ENCODE data around the gene RGS16. TPM values are rescaled to one million over a fixed set of nuclear protein-coding genes. Genes with fewer than 3 reads are reported as not detected.

RGS16 gene
- total RNA-seq, 3 donors from 2014 or later = 38.8 to 62.8 (median 53.6) TPM

DNA sequence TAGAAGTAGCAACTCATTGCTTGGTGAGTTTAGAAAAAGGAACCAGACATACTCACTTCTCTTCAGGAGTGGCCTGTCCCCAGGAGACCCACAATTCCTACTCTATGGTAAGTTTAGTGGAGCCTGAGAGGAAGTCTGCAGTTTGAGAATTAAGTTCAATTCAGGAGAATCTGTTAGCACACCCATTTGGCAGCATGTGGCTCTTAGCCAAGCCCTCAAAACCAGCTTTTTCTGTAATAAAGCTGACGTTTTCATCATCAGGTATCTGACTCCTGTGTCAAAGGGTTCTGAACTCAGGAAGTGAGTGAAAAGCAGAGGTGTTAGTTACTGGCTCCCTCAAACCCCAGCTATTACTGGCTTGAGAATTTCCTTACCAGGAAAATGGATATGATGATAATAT is 20.4 kb upstream of the RGS16 start:
- no peak overlapping the region for H3K4me3 Mint-ChIP-seq
- no peak for DNase-seq

GRCh38 chr1:182622901-182623528 is 18.8 kb upstream of the RGS16 start:
- H3K36me3 Mint-ChIP-seq (ENCODE audit: insufficient read depth) = no peaks in the 10 kb centered on the region
- peaks cover 65% of the 10 kb centered on the region for H3K4me1 Mint-ChIP-seq (ENCODE audit: low read depth)
- H3K9me3 Mint-ChIP-seq = peaks cover 9% of the 10 kb centered on the region
- peaks cover 7% of the 10 kb centered on the region for H3K27me3 Mint-ChIP-seq (ENCODE audit: low read depth)
- ATAC-seq = no peak
- no peak for DNase-seq
- no peak overlapping the region for H3K4me3 Mint-ChIP-seq

More for the DNA sequence above, 20.4 kb upstream of the RGS16 start:
- H3K36me3 Mint-ChIP-seq (ENCODE audit: insufficient read depth) = no peaks in the 10 kb centered on the region
- peaks cover 9% of the 10 kb centered on the region for H3K9me3 Mint-ChIP-seq
- H3K27me3 Mint-ChIP-seq (ENCODE audit: low read depth) = peaks cover 4% of the 10 kb centered on the region
- ATAC-seq = peak in 1 of 2 donors; percentile 27
- peaks cover 65% of the 10 kb centered on the region for H3K4me1 Mint-ChIP-seq (ENCODE audit: low read depth)

DNA sequence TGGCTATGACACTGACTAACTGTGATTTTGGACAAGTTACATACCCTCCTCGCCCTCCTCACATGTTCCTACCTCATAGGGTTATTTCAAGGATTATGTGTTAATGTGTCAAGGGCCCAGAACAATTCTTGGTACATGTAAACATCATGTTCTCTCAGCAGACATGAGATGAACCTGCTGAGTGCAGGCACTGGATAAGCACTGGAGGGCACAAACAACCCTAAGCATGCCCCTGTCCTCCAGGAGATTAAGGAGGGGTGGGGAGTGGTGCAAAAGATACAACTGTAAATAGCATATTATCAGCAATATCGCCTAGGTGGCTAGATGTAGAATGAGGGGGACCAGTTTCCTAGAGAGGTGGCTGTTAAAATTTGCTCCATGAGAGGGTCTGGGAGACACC is 17.7 kb upstream of the RGS16 start:
- Mint-ChIP-seq H3K4me1 (ENCODE audit: low read depth) (peaks cover 74% of the 10 kb centered on the region), H3K9me3 (peaks cover 9% of the 10 kb centered on the region)
- no peak for ATAC-seq

GRCh38 chr1:182620924-182621585 is 16.9 kb upstream of the RGS16 start:
- ATAC-seq = peak; percentile 25 to 70
- Mint-ChIP-seq H3K27me3 (ENCODE audit: low read depth) (peaks cover 12% of the 10 kb centered on the region), H3K36me3 (ENCODE audit: insufficient read depth) (no peaks in the 10 kb centered on the region), H3K4me1 (ENCODE audit: low read depth) (peaks cover 74% of the 10 kb centered on the region), H3K4me3 (no peak overlapping the region), H3K9me3 (peaks cover 9% of the 10 kb centered on the region)
- no peak for DNase-seq

More for the DNA sequence above, 17.7 kb upstream of the RGS16 start:
- Mint-ChIP-seq H3K36me3 (ENCODE audit: insufficient read depth) (no peaks in the 10 kb centered on the region), H3K27me3 (ENCODE audit: low read depth) (peaks cover 10% of the 10 kb centered on the region), H3K4me3 (no peak overlapping the region)
- DNase-seq = no peak

GRCh38 chr1:182617734-182618351 is 13.7 kb upstream of the RGS16 start:
- peaks cover 21% of the 10 kb centered on the region for H3K27me3 Mint-ChIP-seq (ENCODE audit: low read depth)
- DNase-seq = no peak
- no peak overlapping the region for H3K4me3 Mint-ChIP-seq
- no peak for ATAC-seq
- no peaks in the 10 kb centered on the region for H3K36me3 Mint-ChIP-seq (ENCODE audit: insufficient read depth)
- H3K4me1 Mint-ChIP-seq (ENCODE audit: low read depth) = peaks cover 71% of the 10 kb centered on the region
- H3K9me3 Mint-ChIP-seq = peaks cover 9% of the 10 kb centered on the region

- H3K4me1 Mint-ChIP-seq (ENCODE audit: low read depth) = peaks cover 67% of the 10 kb centered on the region
- no peak for ATAC-seq
- H3K9me3 Mint-ChIP-seq = peaks cover 9% of the 10 kb centered on the region
- peak overlapping the region; percentile 39 for H3K4me3 Mint-ChIP-seq
- DNase-seq = no peak
- peaks cover 29% of the 10 kb centered on the region for H3K27me3 Mint-ChIP-seq (ENCODE audit: low read depth)
- H3K36me3 Mint-ChIP-seq (ENCODE audit: insufficient read depth) = no peaks in the 10 kb centered on the region
Measured at GRCh38 chr1:182617014-182617429, 12.8 kb upstream of the RGS16 start.

DNA sequence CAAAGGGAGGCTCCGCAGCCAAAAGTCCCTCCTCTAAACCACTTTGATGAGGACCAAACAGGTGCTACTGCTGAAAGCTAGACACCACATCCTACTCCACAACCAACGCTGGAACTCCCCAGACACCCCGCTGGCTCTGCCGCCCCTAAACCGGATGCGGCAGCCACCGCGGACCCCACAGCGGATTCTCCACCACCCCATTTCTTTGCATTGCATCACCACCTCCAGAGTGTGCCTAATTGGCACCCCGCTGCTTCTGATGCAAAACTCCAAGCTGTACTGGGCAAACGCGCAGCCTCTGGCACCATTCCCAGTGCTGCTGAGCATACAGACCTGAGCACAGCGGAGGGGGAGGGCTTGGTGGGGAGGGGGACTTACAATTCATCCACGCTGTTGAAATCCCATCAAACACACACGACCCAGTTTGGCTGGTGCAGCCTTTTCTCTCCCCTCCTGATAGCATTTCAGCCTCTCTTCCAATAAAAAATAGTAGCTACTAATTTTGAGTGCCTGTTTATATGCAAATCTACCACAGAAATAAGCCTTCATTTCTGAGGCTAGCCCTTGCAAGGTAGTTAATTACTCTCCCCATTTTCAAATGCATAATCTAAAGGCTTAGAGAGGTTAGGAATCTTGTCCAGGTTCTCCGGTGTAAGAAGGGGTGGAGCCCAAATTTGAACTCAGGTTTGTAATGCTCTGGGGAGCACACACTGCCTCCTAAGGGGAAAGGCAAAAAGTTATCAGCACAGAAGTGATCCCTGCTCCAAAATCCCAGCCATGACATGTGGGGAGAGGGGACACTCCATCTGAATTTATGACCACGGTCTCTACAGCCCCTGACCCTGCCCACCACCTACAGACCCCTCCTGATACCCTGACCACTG is 12.2 kb upstream of the RGS16 start:
- DNase-seq (peak; percentile 77), ATAC-seq (peak; percentile 91 to 92)
- peaks cover 9% of the 10 kb centered on the region for H3K9me3 Mint-ChIP-seq
- H3K36me3 Mint-ChIP-seq (ENCODE audit: insufficient read depth) = no peaks in the 10 kb centered on the region
- H3K27me3 Mint-ChIP-seq (ENCODE audit: low read depth) = peaks cover 32% of the 10 kb centered on the region
- H3K4me3 Mint-ChIP-seq = peak overlapping the region; percentile 80
- peaks cover 62% of the 10 kb centered on the region for H3K4me1 Mint-ChIP-seq (ENCODE audit: low read depth)

GRCh38 chr1:182615468-182616129 is 11.4 kb upstream of the RGS16 start:
- Mint-ChIP-seq H3K4me1 (ENCODE audit: low read depth) (peaks cover 56% of the 10 kb centered on the region), H3K9me3 (peaks cover 2% of the 10 kb centered on the region), H3K36me3 (ENCODE audit: insufficient read depth) (no peaks in the 10 kb centered on the region), H3K4me3 (peak overlapping the region; percentile 80), H3K27me3 (ENCODE audit: low read depth) (peaks cover 36% of the 10 kb centered on the region)
- ATAC-seq = peak; percentile 46 to 50
- no peak for DNase-seq

DNA sequence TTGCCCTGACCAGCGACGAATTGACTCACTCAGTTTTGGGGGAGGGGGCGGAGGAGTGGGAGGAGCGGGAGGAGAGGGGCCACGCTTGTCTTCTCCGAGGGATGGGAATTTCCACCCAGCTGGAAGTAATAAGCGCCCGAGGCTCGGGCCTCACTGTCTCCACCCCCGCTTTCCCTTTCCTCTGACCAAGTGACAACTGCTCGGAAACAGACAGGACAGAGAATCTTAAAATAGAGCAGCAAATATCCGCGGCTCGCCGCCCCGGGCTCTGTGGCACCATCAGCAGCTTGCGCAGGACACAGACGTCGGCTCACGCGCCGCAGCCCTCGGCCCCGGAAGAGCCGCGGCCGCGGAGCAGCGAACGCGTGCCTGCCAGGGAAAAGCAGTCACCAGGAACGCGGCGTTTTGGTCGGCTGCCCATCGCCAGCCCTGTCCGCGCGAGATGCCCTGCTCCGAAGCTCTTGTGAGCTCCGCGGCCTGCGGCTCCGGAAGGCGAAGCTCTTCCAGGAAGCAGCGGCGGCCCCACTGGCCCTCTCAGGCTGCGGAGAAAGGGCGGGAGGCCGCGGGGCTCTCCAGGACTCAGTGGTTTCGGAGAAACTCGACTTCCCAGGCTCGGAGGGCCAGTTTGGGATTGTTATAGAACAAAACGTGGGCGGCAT is 10.7 kb upstream of the RGS16 start:
- H3K4me1 Mint-ChIP-seq (ENCODE audit: low read depth) = peaks cover 54% of the 10 kb centered on the region
- no peaks in the 10 kb centered on the region for H3K36me3 Mint-ChIP-seq (ENCODE audit: insufficient read depth)
- no peaks in the 10 kb centered on the region for H3K9me3 Mint-ChIP-seq
- ATAC-seq (peak; percentile 23 to 32), DNase-seq (peak; percentile 63)
- peaks cover 37% of the 10 kb centered on the region for H3K27me3 Mint-ChIP-seq (ENCODE audit: low read depth)
- H3K4me3 Mint-ChIP-seq = peak overlapping the region; percentile 80

- Mint-ChIP-seq H3K9me3 (no peaks in the 10 kb centered on the region), H3K4me1 (ENCODE audit: low read depth) (peaks cover 38% of the 10 kb centered on the region), H3K36me3 (ENCODE audit: insufficient read depth) (no peaks in the 10 kb centered on the region), H3K27me3 (ENCODE audit: low read depth) (peaks cover 35% of the 10 kb centered on the region), H3K4me3 (no peak overlapping the region)
- no peak for DNase-seq
- ATAC-seq = no peak
Measured at GRCh38 chr1:182611787-182612186, 7.6 kb upstream of the RGS16 start.

DNA sequence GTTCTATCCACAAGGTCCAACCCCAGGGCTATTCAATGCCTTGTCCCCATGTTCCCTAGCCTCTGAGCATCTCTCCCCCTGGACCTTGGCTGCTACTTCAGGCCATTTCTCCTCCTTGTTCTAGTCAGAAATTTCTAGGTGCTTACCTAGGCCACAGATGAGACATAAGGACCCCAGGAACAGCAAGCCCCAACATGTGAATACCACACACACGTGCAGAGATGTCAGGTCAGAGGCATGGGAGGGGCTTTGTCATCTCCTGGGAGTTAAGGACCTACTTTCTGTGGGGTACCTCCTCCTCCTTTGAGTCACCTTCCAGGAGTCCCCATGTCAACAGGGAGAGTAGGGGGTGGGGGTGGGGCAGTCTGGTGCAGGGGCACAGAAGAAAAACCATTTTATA is 7.1 kb upstream of the RGS16 start:
- no peak for DNase-seq
- Mint-ChIP-seq H3K36me3 (ENCODE audit: insufficient read depth) (no peaks in the 10 kb centered on the region), H3K9me3 (no peaks in the 10 kb centered on the region), H3K4me3 (no peak overlapping the region), H3K27me3 (ENCODE audit: low read depth) (peaks cover 34% of the 10 kb centered on the region), H3K4me1 (ENCODE audit: low read depth) (peaks cover 33% of the 10 kb centered on the region)
- ATAC-seq = no peak

DNA sequence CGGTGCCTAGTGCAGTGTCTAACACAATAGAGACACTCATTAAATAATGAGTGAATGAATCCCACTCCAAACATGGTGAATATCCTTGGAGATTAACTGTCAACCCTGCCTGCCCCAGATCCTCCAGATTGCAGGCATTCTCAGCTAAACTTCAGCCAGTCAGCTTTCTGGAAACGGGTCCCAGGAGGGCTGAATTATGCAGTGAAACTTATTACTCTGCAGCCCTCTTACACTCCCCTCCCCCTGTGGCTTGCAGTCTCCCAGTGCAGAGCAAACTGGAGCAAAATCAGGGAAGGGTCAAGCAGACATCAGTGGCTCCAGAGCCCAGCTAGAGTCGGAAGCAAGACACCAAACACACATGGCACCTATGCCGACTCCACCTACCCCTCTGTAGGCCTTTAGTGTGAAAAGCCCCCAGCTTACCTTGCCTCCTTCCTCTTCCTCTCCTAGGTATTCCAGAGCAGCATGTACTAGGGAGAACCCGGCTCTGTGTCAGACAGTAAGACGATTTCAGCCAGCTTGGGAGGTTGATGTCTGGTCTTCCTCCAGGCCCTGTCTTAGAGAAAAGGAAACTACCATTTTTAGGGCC is 6.5 kb upstream of the RGS16 start:
- DNase-seq = no peak
- no peak overlapping the region for H3K4me3 Mint-ChIP-seq
- ATAC-seq = no peak
- H3K27me3 Mint-ChIP-seq (ENCODE audit: low read depth) = peaks cover 34% of the 10 kb centered on the region
- peaks cover 27% of the 10 kb centered on the region for H3K4me1 Mint-ChIP-seq (ENCODE audit: low read depth)
- no peaks in the 10 kb centered on the region for H3K9me3 Mint-ChIP-seq
- no peaks in the 10 kb centered on the region for H3K36me3 Mint-ChIP-seq (ENCODE audit: insufficient read depth)
